GM23338 (cell line): ENCODE measurements around the gene PIP4K2B.

Source experiments
- CREB1 ChIP-seq: fragments of 250-450 bp; sonication (Bioruptor Pico); IDR thresholded peaks from 2 replicates; pipeline ENCODE4 v1.5.0; 2020; ENCODE audit warnings: low read depth, mild to moderate bottlenecking, moderate library complexity
- EZH2 ChIP-seq: fragments of 200-600 bp; sonication (generic); IDR thresholded peaks from one replicate; pipeline ENCODE4 v1.8.0; 2017; ENCODE audit warnings: antibody characterized with exemption, mild to moderate bottlenecking, low read depth; ENCODE audit not compliant: unreplicated experiment
- EZH2phosphoT487 ChIP-seq: fragments of 200-600 bp; sonication (generic); IDR thresholded peaks from one replicate; pipeline ENCODE4 v1.8.1; 2018; ENCODE audit warnings: antibody characterized with exemption; ENCODE audit not compliant: unreplicated experiment
- JUNB ChIP-seq: IDR thresholded peaks from one replicate; pipeline ENCODE4 v1.6.1; 2016; ENCODE audit warnings: antibody characterized with exemption; ENCODE audit not compliant: unreplicated experiment
- NANOG ChIP-seq: IDR thresholded peaks from 2 replicates; pipeline ENCODE4 v1.6.1; 2016; ENCODE audit warnings: antibody characterized with exemption, borderline replicate concordance
- POLR2AphosphoS5 ChIP-seq: IDR thresholded peaks from 2 replicates; pipeline ENCODE4 v1.6.1; 2016; ENCODE audit warnings: antibody characterized with exemption, low read depth
- ZNF114 ChIP-seq: fragments of 250-450 bp; sonication (Bioruptor Pico); IDR thresholded peaks from 2 replicates; pipeline ENCODE4 v1.5.0; 2020; ENCODE audit warnings: mild to moderate bottlenecking, moderate library complexity
- TF ChIP-seq, protein P1 (sequence below), 2 experiments: fragments of 200-600 bp in 1 of 2; sonication (generic) in 1 of 2; conservative IDR thresholded peaks; 2 replicates each; pipeline versions ENCODE4 v1.5.1 to v1.6.1; 2016 to 2017; ENCODE audit warnings: antibody characterized with exemption in 2 of 2, low read depth in 2 of 2, mild to moderate bottlenecking in 2 of 2, moderate library complexity in 1 of 2
- TF ChIP-seq, protein P2 (sequence below): IDR thresholded peaks from 2 replicates; pipeline ENCODE4 v1.6.1; 2016; ENCODE audit warnings: antibody characterized with exemption
- TF ChIP-seq, protein P3 (sequence below): IDR thresholded peaks from one replicate; pipeline ENCODE4 v1.6.1; 2018; ENCODE audit warnings: antibody characterized with exemption; ENCODE audit not compliant: unreplicated experiment

DNA sequence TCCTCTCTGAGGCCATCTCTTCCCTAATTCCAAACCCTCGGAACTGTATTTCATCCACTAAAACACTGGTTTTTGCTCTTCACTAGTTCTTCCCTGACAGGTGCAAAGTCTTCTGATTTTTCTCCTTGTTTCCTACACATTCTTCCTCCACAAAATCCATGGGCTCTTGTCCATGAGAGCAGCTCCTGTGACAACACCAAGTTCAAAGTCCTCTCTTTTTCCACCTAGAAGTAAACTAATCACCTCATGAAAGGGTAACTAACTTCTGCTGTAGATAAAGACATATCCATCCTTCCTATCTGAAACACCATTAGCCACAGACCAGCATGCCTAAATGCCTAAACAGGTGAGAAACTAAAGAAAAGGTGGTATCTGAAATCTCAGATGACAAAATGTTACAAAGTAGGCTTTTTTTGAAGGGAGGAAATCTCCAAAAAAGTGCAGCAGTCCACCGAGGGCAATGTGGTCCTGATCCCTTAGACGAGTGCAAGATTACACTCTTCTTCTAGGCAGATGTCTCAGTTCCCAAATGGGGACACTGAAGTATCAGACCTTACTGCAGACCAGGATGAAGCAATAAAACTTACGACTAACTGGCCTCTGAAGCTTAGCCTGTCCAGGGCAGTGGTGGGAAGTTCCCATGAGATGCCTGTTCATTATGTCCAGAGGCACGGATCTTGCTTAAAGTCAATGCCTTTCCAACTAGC, 2.8 kb downstream of the PIP4K2B start:
- TF ChIP-seq, protein P1, sequence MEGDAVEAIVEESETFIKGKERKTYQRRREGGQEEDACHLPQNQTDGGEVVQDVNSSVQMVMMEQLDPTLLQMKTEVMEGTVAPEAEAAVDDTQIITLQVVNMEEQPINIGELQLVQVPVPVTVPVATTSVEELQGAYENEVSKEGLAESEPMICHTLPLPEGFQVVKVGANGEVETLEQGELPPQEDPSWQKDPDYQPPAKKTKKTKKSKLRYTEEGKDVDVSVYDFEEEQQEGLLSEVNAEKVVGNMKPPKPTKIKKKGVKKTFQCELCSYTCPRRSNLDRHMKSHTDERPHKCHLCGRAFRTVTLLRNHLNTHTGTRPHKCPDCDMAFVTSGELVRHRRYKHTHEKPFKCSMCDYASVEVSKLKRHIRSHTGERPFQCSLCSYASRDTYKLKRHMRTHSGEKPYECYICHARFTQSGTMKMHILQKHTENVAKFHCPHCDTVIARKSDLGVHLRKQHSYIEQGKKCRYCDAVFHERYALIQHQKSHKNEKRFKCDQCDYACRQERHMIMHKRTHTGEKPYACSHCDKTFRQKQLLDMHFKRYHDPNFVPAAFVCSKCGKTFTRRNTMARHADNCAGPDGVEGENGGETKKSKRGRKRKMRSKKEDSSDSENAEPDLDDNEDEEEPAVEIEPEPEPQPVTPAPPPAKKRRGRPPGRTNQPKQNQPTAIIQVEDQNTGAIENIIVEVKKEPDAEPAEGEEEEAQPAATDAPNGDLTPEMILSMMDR (conservative IDR thresholded peaks at IDR 0.05; ENCODE audit: low read depth in 2 of 2): no peak
- no peak for TF ChIP-seq EZH2phosphoT487
- no peak for TF ChIP-seq POLR2AphosphoS5
- TF ChIP-seq EZH2: no peak
- TF ChIP-seq, protein P2, sequence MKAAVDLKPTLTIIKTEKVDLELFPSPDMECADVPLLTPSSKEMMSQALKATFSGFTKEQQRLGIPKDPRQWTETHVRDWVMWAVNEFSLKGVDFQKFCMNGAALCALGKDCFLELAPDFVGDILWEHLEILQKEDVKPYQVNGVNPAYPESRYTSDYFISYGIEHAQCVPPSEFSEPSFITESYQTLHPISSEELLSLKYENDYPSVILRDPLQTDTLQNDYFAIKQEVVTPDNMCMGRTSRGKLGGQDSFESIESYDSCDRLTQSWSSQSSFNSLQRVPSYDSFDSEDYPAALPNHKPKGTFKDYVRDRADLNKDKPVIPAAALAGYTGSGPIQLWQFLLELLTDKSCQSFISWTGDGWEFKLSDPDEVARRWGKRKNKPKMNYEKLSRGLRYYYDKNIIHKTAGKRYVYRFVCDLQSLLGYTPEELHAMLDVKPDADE: no peak
- TF ChIP-seq, protein P3, sequence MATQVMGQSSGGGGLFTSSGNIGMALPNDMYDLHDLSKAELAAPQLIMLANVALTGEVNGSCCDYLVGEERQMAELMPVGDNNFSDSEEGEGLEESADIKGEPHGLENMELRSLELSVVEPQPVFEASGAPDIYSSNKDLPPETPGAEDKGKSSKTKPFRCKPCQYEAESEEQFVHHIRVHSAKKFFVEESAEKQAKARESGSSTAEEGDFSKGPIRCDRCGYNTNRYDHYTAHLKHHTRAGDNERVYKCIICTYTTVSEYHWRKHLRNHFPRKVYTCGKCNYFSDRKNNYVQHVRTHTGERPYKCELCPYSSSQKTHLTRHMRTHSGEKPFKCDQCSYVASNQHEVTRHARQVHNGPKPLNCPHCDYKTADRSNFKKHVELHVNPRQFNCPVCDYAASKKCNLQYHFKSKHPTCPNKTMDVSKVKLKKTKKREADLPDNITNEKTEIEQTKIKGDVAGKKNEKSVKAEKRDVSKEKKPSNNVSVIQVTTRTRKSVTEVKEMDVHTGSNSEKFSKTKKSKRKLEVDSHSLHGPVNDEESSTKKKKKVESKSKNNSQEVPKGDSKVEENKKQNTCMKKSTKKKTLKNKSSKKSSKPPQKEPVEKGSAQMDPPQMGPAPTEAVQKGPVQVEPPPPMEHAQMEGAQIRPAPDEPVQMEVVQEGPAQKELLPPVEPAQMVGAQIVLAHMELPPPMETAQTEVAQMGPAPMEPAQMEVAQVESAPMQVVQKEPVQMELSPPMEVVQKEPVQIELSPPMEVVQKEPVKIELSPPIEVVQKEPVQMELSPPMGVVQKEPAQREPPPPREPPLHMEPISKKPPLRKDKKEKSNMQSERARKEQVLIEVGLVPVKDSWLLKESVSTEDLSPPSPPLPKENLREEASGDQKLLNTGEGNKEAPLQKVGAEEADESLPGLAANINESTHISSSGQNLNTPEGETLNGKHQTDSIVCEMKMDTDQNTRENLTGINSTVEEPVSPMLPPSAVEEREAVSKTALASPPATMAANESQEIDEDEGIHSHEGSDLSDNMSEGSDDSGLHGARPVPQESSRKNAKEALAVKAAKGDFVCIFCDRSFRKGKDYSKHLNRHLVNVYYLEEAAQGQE: no peak
- TF ChIP-seq ZNF114 (CRISPR knock-in tag): no peak
- TF ChIP-seq JUNB: no peak
- TF ChIP-seq CREB1 (CRISPR knock-in tag): no peak
- TF ChIP-seq NANOG: no peak
